HepG2 (cell line): ENCODE data around the gene CCDC201. TPM values are rescaled to one million over a fixed set of nuclear protein-coding genes. Genes with fewer than 3 reads are reported as not detected.

ENCODE experiments used
- ELF3 ChIP-seq: IDR thresholded peaks from 2 replicates; pipeline ENCODE4 v1.6.1; 2016; ENCODE audit warnings: missing genetic modification reagents, missing compliant biosample characterization
- EZH2 ChIP-seq: conservative IDR thresholded peaks from 2 replicates; pipeline ENCODE4 v1.6.1; 2012; ENCODE audit warnings: mild to moderate bottlenecking, low read depth, low read length, moderate library complexity
- FOXP4 ChIP-seq: sonication (generic); formaldehyde crosslinking; IDR thresholded peaks from 2 replicates; pipeline ENCODE4 v1.4.0; 2020; ENCODE audit warnings: missing genetic modification reagents
- FUBP1 ChIP-seq: sonication (generic); formaldehyde crosslinking; IDR thresholded peaks from 2 replicates; pipeline ENCODE4 v1.5.1; 2020; ENCODE audit warnings: missing genetic modification reagents, mild to moderate bottlenecking, borderline replicate concordance
- MYC ChIP-seq: sonication (generic); formaldehyde crosslinking; IDR thresholded peaks from 2 replicates; pipeline ENCODE4 v1.9.0; 2021; ENCODE audit warnings: missing genetic modification reagents, borderline replicate concordance
- NCOA5 ChIP-seq: sonication (generic); formaldehyde crosslinking; IDR thresholded peaks from 2 replicates; pipeline ENCODE4 v1.4.0; 2020; ENCODE audit warnings: missing genetic modification reagents
- PLRG1 ChIP-seq: fragments of 450-650 bp; conservative IDR thresholded peaks from 2 replicates; pipeline ENCODE4 v1.6.1; 2016
- SNRNP70 ChIP-seq: fragments of 200-400 bp; formaldehyde crosslinking; IDR thresholded peaks from 2 replicates; pipeline ENCODE4 v1.6.1; 2017; ENCODE audit warnings: mild to moderate bottlenecking, low read depth, low read length, moderate library complexity
- SOX13 ChIP-seq, 3 experiments: fragments of 450-650 bp in 1 of 3; sonication (generic) in 1 of 3; formaldehyde crosslinking in 1 of 3; IDR thresholded peaks in 2 of 3; conservative IDR thresholded peaks in 1 of 3; 2 replicates each; pipeline versions ENCODE4 v1.5.0 to v1.6.1; 2016 to 2020; ENCODE audit warnings: antibody characterized with exemption in 1 of 3, mild to moderate bottlenecking in 1 of 3, missing compliant biosample characterization in 1 of 3, missing genetic modification reagents in 1 of 3, moderate library complexity in 1 of 3
- YEATS4 ChIP-seq: sonication (generic); formaldehyde crosslinking; IDR thresholded peaks from 2 replicates; pipeline ENCODE4 v1.4.0; 2020; ENCODE audit warnings: missing genetic modification reagents, borderline replicate concordance
- ZNF256 ChIP-seq: sonication (generic); formaldehyde crosslinking; conservative IDR thresholded peaks from 2 replicates; pipeline ENCODE4 v1.4.0; 2020; ENCODE audit warnings: missing genetic modification reagents
- ZNF772 ChIP-seq: sonication (generic); formaldehyde crosslinking; IDR thresholded peaks from 2 replicates; pipeline ENCODE4 v1.5.0; 2020; ENCODE audit warnings: mild to moderate bottlenecking, missing genetic modification reagents
- polyA plus RNA-seq, 8 experiments: library from polyadenylated mRNA; depleted of rRNA in 3 of 8; stranded (reverse) in 7 of 8; unstranded in 1 of 8; fragments of >200 nt; fragmentation: Illumina TruSeq in 4 of 8; extraction: Trizol in 4 of 8; gene quantifications; 2 replicates each; pipeline versions ENCODE4 v1.2.1 to v1.2.3, GENCODE V29; 2011 to 2016; ENCODE audit warnings: low read depth in 4 of 8, missing spikeins in 1 of 8, mixed read lengths in 1 of 8; ENCODE audit not compliant: insufficient read depth in 1 of 8
- total RNA-seq, 5 experiments: library from RNA; depleted of rRNA; stranded (reverse); fragments of >200 nt; fragmentation: Illumina TruSeq; extraction: Trizol; gene quantifications; 2 replicates each; pipeline ENCODE4 v1.2.3, GENCODE V29; 2016; ENCODE audit warnings: low read depth in 1 of 5
- TF ChIP-seq, protein P1 (sequence below), 2 experiments: fragments of 450-650 bp in 1 of 2; sonication (generic) in 1 of 2; formaldehyde crosslinking; IDR thresholded peaks; 2 replicates each; pipeline versions ENCODE4 v1.5.0 to v1.8.0; 2020 to 2022; ENCODE audit warnings: mild to moderate bottlenecking in 1 of 2, missing genetic modification reagents in 1 of 2
- TF ChIP-seq, protein P2 (sequence below): sonication (generic); formaldehyde crosslinking; IDR thresholded peaks from 2 replicates; pipeline ENCODE4 v1.5.1; 2020; ENCODE audit warnings: mild to moderate bottlenecking, missing genetic modification reagents, moderate library complexity

CCDC201 gene
- total and polyA plus RNA-seq, 2 of the 13 experiments (the other 11 are each of a cell fraction or from before 2014, with no cell fraction given), result 0.92 TPM; not detected in 1

DNA sequence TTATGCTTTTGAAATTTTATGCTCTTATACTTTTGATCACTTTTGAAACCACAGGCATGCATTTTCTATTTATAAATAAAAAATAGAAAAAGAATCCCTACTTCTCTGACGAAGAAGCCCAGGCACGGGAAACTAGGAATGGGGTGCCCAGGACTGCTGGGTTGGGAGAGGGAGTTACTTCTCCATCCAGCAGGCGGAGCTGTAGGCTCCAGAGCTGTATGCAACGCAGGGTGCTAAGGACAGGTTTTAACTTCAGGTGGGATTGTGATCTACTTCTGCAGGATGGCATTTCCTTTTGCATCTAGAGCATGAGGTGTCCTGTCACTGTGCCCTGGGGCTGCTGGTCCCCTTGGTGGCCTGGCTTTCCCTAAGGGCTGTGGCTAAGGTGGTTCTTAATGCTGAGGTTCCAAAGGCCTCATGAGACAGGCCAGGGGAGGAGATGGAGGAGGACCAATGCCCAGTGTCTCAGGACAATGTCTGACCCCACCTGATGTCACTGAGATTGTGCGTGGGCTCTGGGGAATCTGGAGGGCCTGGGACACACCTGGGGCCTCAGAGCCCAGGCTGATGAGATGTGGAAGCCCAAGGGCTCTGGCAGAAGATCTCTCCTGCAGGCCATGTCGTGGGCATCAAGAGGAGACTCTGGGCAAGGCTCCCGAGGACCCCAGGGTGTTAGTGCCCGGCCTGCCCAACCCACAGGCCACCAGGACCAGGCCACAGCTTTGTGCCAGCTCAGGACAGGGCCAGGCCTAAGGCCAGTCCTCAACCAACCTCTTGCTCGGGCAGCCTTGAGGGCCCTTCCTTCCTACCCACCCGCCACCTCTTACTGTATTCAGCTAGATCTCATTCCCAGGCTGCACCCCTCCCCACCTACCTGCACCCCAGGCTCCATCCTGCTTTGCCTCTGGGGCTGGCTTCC lies 507 bp downstream of the CCDC201 start (continued):
- TF ChIP-seq, protein P1, sequence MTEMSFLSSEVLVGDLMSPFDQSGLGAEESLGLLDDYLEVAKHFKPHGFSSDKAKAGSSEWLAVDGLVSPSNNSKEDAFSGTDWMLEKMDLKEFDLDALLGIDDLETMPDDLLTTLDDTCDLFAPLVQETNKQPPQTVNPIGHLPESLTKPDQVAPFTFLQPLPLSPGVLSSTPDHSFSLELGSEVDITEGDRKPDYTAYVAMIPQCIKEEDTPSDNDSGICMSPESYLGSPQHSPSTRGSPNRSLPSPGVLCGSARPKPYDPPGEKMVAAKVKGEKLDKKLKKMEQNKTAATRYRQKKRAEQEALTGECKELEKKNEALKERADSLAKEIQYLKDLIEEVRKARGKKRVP (CRISPR knock-in tag; IDR thresholded peaks at IDR 0.05), result no peak
- no peak for TF ChIP-seq ZNF256
- no peak for TF ChIP-seq EZH2
- no peak for TF ChIP-seq YEATS4 (CRISPR knock-in tag)
- TF ChIP-seq, protein P2, sequence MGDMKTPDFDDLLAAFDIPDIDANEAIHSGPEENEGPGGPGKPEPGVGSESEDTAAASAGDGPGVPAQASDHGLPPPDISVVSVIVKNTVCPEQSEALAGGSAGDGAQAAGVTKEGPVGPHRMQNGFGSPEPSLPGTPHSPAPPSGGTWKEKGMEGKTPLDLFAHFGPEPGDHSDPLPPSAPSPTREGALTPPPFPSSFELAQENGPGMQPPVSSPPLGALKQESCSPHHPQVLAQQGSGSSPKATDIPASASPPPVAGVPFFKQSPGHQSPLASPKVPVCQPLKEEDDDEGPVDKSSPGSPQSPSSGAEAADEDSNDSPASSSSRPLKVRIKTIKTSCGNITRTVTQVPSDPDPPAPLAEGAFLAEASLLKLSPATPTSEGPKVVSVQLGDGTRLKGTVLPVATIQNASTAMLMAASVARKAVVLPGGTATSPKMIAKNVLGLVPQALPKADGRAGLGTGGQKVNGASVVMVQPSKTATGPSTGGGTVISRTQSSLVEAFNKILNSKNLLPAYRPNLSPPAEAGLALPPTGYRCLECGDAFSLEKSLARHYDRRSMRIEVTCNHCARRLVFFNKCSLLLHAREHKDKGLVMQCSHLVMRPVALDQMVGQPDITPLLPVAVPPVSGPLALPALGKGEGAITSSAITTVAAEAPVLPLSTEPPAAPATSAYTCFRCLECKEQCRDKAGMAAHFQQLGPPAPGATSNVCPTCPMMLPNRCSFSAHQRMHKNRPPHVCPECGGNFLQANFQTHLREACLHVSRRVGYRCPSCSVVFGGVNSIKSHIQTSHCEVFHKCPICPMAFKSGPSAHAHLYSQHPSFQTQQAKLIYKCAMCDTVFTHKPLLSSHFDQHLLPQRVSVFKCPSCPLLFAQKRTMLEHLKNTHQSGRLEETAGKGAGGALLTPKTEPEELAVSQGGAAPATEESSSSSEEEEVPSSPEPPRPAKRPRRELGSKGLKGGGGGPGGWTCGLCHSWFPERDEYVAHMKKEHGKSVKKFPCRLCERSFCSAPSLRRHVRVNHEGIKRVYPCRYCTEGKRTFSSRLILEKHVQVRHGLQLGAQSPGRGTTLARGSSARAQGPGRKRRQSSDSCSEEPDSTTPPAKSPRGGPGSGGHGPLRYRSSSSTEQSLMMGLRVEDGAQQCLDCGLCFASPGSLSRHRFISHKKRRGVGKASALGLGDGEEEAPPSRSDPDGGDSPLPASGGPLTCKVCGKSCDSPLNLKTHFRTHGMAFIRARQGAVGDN (CRISPR knock-in tag), result peak; percentile 76
- no peak for TF ChIP-seq SOX13 (IDR thresholded peaks at IDR 0.05)
- TF ChIP-seq SOX13 (CRISPR knock-in tag; conservative IDR thresholded peaks at IDR 0.05 in 1 of 2, IDR thresholded peaks at IDR 0.05 in 1 of 2), result peak in 1 of 2 experiments; percentile 23; a peak in 1 of 4 replicates
- no peak for TF ChIP-seq FOXP4 (CRISPR knock-in tag)
- no peak for TF ChIP-seq FUBP1 (CRISPR knock-in tag)
- TF ChIP-seq ZNF772, result no peak
- peak; percentile 60 for TF ChIP-seq ELF3 (CRISPR knock-in tag)
- TF ChIP-seq MYC (CRISPR knock-in tag), result no peak
- no peak for TF ChIP-seq PLRG1
- no peak for TF ChIP-seq SNRNP70
- TF ChIP-seq NCOA5 (CRISPR knock-in tag), result no peak
- TF ChIP-seq, all 625 proteins: peak for 55
